VCaP (cell line): ENCODE measurements around the gene OSBPL10.
A peak's percentile ranks its signal among the peaks of the same experiment; 100 is the strongest.

Source experiments
- H3K27ac ChIP-seq: fragments of 450-650 bp; 2 replicates; pipeline ENCODE4 v1.5.1; 2017
- TF ChIP-seq, protein P1 (sequence below): fragments of 450-650 bp; conservative IDR thresholded peaks from 2 replicates; pipeline ENCODE4 v1.5.1; 2017; ENCODE audit warnings: mild to moderate bottlenecking, moderate library complexity

The OSBPL10 gene

DNA sequence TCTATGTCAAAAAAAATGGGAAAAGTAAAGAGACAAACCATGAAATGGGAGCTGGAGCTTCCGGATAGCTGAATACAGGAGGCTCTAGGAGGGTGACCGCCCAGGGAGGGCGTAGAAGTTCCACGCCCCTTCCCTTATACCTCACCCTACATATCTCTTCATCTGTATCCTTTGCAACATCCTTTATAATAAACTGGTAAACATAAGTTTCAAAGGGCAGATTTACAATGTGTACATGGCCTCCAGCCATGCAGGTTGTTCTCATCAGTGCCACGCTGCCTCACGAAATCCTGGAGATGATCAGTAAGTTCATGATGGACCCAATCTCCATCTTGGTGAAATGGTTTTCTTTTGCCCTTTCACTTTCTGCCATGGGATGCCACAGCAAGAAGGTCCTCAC lies 121.8 kb downstream of the OSBPL10 start:
- TF ChIP-seq, protein P1, sequence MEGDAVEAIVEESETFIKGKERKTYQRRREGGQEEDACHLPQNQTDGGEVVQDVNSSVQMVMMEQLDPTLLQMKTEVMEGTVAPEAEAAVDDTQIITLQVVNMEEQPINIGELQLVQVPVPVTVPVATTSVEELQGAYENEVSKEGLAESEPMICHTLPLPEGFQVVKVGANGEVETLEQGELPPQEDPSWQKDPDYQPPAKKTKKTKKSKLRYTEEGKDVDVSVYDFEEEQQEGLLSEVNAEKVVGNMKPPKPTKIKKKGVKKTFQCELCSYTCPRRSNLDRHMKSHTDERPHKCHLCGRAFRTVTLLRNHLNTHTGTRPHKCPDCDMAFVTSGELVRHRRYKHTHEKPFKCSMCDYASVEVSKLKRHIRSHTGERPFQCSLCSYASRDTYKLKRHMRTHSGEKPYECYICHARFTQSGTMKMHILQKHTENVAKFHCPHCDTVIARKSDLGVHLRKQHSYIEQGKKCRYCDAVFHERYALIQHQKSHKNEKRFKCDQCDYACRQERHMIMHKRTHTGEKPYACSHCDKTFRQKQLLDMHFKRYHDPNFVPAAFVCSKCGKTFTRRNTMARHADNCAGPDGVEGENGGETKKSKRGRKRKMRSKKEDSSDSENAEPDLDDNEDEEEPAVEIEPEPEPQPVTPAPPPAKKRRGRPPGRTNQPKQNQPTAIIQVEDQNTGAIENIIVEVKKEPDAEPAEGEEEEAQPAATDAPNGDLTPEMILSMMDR: no peak
- H3K27ac ChIP-seq: peak overlapping the region; percentile 42

DNA sequence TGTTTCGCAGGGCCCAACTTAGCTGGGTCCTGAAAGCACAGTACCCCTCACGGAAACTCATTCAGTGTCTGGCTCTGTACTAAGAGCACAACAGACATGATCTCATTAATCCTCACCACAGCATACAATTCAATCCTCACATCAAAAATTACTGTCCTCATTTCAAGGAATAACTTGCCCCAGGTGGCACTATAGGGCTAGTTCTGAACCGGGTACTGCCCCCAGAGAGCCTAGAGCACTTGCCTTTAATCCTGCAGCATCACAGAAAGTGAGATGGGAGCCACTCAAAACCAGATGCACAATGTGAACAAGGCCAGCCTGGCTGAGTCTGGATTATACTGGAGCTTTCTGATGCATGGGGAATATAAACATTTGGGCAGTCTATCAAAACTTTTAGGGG lies 122.6 kb downstream of the OSBPL10 start:
- H3K27ac ChIP-seq: peak overlapping the region; percentile 42
- TF ChIP-seq, protein P1: peak; percentile 16; the same call in 1 of the 2 replicates

DNA sequence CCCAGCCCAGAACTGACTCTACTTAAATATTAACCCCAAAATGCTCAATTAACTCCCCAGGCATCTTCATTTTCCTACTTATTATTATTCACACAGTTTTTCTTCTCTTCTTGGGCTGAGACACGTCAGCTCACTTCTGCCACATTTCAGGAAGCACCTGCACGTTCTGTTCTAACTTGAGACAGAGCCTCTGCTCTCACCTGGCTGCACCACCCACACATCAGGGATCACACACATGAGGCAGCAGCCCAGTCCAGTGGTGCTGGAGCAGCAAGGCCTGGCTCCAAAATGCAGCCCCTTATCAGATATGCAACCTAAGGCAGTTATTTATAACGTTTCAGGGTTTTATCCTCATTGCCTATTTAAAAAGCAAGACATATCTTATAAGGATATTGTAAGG lies 127.5 kb downstream of the OSBPL10 start:
- no peak overlapping the region for H3K27ac ChIP-seq
- TF ChIP-seq, protein P1: no peak

DNA sequence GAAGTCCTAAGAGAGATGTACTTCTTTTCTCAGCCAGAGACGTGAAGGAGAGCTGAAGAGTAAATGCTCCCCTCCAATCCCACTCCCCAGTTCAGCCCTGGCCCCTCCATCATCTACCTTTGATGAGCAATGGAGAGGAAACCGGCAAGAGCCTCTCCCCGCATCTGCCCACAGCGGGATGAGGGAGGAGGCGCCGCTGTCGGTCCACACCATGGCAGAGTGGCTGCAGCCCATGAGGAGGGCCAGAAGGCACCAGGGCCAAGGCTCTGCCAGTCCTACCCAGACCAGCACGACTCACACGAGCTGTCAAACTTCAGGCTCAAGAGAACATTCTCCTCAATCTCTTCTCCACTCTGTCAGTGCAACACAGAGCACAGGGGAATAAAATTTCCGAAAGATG lies 129.8 kb downstream of the OSBPL10 start:
- no peak overlapping the region for H3K27ac ChIP-seq
- TF ChIP-seq, protein P1: no peak

DNA sequence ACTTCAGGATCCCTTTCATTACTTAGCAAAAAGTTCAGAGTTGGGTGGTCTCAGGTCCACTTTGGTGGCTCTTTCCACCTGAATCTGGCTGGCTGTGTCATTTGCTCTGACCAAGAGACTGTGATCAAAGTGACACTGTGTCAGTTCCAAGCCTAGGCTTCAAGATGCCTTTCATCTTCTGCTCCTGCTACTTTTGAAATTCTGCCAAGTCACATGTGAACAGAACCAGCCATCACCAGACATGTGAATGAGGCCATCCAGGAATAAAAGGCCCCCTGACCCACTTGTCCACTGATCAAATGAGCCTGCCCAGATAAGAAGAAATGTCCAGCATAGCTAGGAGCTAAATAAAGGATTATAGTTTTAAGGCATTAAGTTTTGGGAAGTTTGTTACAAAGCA lies 132.2 kb downstream of the OSBPL10 start:
- H3K27ac ChIP-seq: peak overlapping the region; percentile 9; the same call in 1 of the 2 replicates
- TF ChIP-seq, protein P1: no peak

DNA sequence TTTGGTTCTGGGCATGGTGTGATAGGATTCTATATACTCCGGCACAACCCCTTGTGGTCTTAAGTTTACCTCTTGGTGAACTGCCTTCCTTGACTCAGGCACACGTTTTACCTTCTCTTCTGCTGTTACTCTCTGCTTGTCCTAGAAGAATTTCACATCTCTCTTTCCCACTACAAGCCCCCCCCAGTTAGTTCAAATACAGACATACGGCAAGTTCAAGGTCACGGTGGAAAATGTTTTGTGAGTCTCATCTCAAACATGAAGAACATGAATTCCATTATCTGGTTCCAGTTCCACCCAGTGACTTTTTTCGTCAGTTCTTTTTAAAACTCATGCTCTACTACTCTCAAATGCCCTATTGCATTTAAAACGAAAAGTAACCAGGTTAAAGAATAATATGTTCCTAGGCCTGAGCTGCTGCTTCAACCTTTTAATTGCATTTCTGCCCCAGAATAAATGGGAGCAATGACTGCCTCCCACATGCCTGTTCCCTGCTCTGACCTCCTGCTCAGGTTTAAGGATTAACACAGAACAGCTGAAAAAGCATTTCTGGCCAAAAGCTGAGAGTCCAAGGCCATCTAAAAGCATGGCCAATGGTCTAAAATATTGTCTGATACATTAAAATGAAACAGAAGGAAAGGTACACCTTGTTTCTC lies 132.8 kb downstream of the OSBPL10 start:
- peak overlapping the region; percentile 9; the same call in 1 of the 2 replicates for H3K27ac ChIP-seq
- TF ChIP-seq, protein P1: no peak

DNA sequence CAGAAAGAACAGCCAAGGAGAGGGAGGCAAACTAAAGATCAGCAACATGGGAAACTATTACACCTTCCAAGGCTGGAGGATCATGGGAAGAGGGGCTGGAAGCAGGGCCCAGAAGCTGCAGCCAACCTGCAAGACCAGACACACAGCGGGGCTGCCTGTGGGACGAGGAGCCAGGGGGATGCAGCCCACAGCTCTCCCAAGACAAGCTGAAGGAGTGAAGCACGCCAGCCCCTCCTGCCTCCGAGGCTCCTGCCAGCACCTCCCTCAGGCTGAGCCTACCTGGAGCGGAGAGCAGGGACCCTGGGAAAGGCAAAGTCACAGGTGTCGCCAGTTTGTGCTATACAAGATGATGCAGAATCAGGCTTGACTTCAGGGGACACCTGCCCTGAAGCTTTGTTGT lies 133.3 kb downstream of the OSBPL10 start:
- TF ChIP-seq, protein P1: no peak
- no peak overlapping the region for H3K27ac ChIP-seq
